GM23248 (cell line): ENCODE measurements around the gene ATP5F1C.

ENCODE experiments used
- EZH2 ChIP-seq: fragments of 200-600 bp; sonication (generic); IDR thresholded peaks from 2 replicates; pipeline ENCODE4 v1.6.1; 2018; ENCODE audit warnings: antibody characterized with exemption, mild to moderate bottlenecking; ENCODE audit not compliant: insufficient read depth, poor library complexity, severe bottlenecking
- EZH2phosphoT487 ChIP-seq: fragments of 200-600 bp; sonication (generic); IDR thresholded peaks from 2 replicates; pipeline ENCODE4 v1.6.1; 2018; ENCODE audit warnings: antibody characterized with exemption, moderate library complexity, mild to moderate bottlenecking, low read depth; ENCODE audit not compliant: insufficient read depth

DNA sequence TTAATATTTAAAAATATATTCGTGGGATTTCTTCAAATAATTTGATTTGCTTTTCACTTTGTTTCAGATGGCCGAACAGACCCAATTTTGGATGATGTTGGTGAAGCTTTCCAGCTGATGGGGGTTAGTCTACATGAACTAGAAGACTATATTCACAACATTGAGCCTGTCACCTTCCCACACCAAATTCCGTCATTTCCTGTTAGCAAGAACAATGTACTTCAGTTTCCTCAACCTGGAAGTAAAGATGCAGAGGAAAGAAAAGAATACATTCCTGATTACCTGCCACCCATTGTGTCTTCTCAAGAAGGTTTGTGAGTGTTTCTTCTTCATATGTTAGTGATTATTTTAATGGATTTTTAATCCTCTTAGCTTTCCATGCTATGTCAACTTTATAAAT lies 36.3 kb downstream of the ATP5F1C start:
- TF ChIP-seq EZH2 (no peak), EZH2phosphoT487 (no peak)
